ENCODE results near the gene SLC35D1.
A peak's percentile ranks its signal among the peaks of the same experiment; 100 is the strongest.
"Not testable (repeated sequence)": the region's sequence is repeated elsewhere in the genome, so short reads cannot be mapped to it uniquely, and the experiment has no call there.

The SLC35D1 gene

DNA sequence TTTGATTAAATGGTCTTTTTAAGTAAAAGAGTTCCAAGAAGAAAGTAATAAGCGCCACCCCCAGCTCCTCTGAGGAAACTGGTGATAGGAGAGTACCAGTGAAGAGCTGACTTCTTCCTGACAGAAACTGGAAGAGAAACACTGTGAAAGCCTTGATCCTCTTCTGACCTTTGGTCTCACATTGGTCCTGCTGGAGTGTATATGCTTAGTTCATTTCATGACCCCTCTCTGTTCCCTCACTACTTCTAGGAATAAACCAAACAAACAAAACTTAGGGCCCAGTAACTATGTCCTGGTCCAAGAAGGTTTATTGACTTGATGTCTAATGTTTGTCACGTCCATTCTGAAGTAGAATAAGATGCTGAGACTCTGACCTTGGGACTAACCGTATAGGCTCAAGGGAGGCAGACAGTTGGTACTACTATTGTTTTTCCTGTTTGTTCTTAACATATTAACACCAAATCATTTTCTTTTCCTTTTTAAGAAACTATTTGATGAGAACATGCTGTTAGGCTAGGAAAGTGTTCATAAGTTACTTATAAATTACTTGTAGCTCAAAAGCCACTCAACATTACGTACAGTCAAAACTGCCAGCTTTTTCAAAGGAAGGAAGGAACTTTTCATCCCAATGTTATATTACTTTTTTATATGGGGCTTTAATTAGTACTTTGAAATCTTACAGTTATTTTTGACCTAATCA lies 71.2 kb downstream of the SLC35D1 start:
- FAIRE-seq = no peak

- peak; percentile 69 for FAIRE-seq
Observed at GRCh38 chr1:66981679-66982078, 72.3 kb downstream of the SLC35D1 start.

DNA sequence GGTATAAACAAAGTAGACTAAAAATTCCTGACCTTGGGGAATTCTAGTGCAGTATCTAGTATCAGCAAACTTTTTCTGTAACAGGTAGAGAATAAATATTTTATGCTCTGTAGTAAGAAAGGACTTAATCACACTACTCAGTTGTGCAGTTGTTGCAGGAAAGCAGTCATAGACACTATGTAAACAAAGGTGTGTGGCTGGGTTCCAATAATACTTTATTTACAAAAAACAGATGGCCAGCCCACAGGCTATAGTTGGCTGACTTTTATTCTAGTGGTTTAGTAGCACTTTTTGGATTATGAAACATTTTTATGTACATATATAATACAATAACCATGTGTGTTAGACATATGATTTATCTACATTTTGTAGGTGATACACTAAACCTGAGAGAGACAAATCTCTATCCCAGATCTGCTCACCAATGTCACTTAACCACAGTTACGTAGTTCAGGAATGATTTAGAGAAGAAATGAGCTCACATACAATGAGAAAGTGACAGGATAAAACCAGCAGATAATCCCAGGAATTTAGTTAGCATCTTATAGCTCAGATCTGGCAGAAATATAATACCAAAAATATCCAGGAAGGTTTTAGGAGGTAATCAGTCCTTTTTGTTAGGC lies 73.1 kb downstream of the SLC35D1 start:
- FAIRE-seq = peak; percentile 70

- not testable (repeated sequence) for FAIRE-seq
Observed at GRCh38 chr1:66979621-66980020, 74.3 kb downstream of the SLC35D1 start.

DNA sequence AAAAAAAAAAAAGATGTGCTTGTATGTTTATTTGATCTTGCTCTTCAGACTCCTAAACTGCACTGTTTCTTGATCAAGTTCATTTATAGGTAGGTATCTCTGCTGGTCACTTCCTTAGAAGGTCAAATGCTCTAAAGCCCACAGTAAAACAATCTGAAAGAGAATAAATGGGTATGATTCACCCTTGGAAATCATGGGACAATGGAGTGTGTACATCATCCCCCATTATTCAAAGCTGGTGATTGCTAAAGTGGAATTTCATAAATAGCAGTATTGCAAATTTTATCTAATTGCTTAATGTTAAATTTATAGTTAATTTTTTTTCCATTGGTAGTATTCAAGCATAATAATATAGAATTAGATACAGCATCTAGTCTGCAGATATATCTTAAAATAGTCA lies 75.7 kb downstream of the SLC35D1 start:
- no peak for FAIRE-seq

- no peak for FAIRE-seq
Observed at GRCh38 chr1:66968574-66968973, 85.4 kb downstream of the SLC35D1 start.

- not testable (repeated sequence) for FAIRE-seq
Observed at GRCh38 chr1:66966188-66966873, 87.6 kb downstream of the SLC35D1 start.

DNA sequence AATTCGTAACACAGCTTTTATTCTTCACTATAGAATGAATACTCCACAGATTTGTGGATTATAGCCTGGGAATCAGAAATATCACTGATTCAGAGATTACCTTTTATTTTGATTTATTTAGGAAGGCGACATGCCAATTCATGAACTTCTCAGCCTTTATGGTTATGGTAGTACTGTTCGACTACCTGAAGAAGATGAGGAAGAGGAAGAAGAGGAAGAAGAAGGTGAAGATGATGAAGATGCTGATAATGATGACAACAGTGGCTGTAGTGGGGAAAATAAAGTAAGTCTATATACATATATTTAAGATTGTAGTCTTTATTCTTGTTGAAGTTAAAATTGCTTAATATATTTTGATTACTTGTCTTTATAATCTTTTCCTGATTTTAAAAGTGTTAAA lies 96.0 kb downstream of the SLC35D1 start:
- FAIRE-seq = no peak

GRCh38 chr1:66954208-66954607 lies 99.7 kb downstream of the SLC35D1 start:
- no peak for FAIRE-seq

DNA sequence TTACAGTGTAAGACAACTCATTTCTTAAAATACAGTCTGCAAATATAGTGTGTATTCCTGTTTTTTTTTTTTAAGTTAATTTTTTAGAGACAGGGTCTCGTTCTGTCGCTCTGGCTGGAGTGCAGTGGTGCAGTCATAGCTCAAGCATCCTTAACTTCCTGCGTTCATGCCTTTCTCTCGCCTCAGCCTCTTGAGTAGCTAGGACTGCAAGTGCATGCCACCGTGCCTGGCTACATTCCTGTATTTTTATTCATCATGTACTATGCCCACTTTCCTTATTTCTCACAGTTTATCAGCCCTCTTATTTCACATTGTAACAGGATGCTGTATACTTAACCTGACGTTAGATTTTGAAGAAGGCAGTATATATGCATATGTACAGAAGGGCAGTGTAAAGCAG lies 102.4 kb downstream of the SLC35D1 start:
- no peak for FAIRE-seq

Data from islet of Langerhans (tissue), 1 donor.